NT2/D1 (cell line): ENCODE data around the gene CISD1.

ENCODE experiments used
- DNase-seq: peaks from one replicate; pipeline ENCODE4 v3.0.0-alpha.2; 2011; ENCODE audit warnings: low read depth, low spot score
- H3K27me3 ChIP-seq: 2 replicates; pipeline ENCODE4 v1.6.0; 2011; ENCODE audit warnings: mild to moderate bottlenecking; ENCODE audit not compliant: insufficient read length, insufficient read depth
- H3K36me3 ChIP-seq: 2 replicates; pipeline ENCODE4 v1.6.1; 2011; ENCODE audit warnings: mild to moderate bottlenecking, low read length, mixed read lengths; ENCODE audit not compliant: insufficient read depth, insufficient read length
- H3K4me1 ChIP-seq: 2 replicates; pipeline ENCODE4 v1.5.1; 2011; ENCODE audit not compliant: insufficient read depth, insufficient read length
- H3K4me3 ChIP-seq: 2 replicates; pipeline ENCODE4 v1.5.1; 2011; ENCODE audit warnings: low read depth; ENCODE audit not compliant: insufficient read length
- H3K9ac ChIP-seq: 2 replicates; pipeline ENCODE4 v1.6.0; 2011; ENCODE audit warnings: low read depth; ENCODE audit not compliant: insufficient read length
- H3K9me3 ChIP-seq: 2 replicates; pipeline ENCODE4 v1.5.1; 2011; ENCODE audit warnings: mild to moderate bottlenecking, low read length; ENCODE audit not compliant: insufficient read depth
- SUZ12 ChIP-seq: IDR thresholded peaks from 2 replicates; pipeline ENCODE4 v1.6.1; 2011; ENCODE audit not compliant: insufficient read length, insufficient read depth; ENCODE audit errors: extremely low read depth
- YY1 ChIP-seq: IDR thresholded peaks from 2 replicates; pipeline ENCODE4 v1.6.1; 2011; ENCODE audit not compliant: insufficient read length, insufficient read depth
- ZNF274 ChIP-seq: IDR thresholded peaks from 2 replicates; pipeline ENCODE4 v1.6.1; 2011; ENCODE audit warnings: mild to moderate bottlenecking, low read depth, low read length

The CISD1 gene

GRCh38 chr10:58258977-58259692, 9.8 kb upstream of the CISD1 start:
- Histone ChIP-seq H3K36me3 (no peaks in the 10 kb centered on the region), H3K4me1 (no peaks in the 10 kb centered on the region)
- no peak for TF ChIP-seq SUZ12
- no peak for TF ChIP-seq YY1
- no peak for TF ChIP-seq ZNF274

GRCh38 chr10:58260334-58260733, 8.6 kb upstream of the CISD1 start:
- Histone ChIP-seq H3K4me3 (no peak overlapping the region), H3K4me1 (no peaks in the 10 kb centered on the region), H3K27me3 (no peaks in the 10 kb centered on the region), H3K9ac (no peak overlapping the region), H3K9me3 (peaks cover 31% of the 10 kb centered on the region; the same call in 1 of the 2 replicates), H3K36me3 (no peaks in the 10 kb centered on the region)
- TF ChIP-seq ZNF274, result no peak
- no peak for TF ChIP-seq SUZ12
- no peak for DNase-seq

More at GRCh38 chr10:58258977-58259692, 9.8 kb upstream of the CISD1 start:
- Histone ChIP-seq H3K9me3 (peaks cover 41% of the 10 kb centered on the region; the same call in 1 of the 2 replicates), H3K27me3 (no peaks in the 10 kb centered on the region), H3K9ac (no peak overlapping the region), H3K4me3 (no peak overlapping the region)
- DNase-seq, result no peak

- Histone ChIP-seq H3K4me1 (no peaks in the 10 kb centered on the region), H3K9me3 (peaks cover 7% of the 10 kb centered on the region; the same call in 1 of the 2 replicates), H3K4me3 (no peak overlapping the region), H3K9ac (no peak overlapping the region), H3K36me3 (no peaks in the 10 kb centered on the region), H3K27me3 (no peaks in the 10 kb centered on the region)
- no peak for TF ChIP-seq YY1
- TF ChIP-seq SUZ12, result no peak
- TF ChIP-seq ZNF274, result no peak
- no peak for DNase-seq
These were observed 6.2 kb upstream of the CISD1 start for GRCh38 chr10:58262766-58263165.

- Histone ChIP-seq H3K4me1 (no peaks in the 10 kb centered on the region), H3K27me3 (no peaks in the 10 kb centered on the region), H3K4me3 (no peak overlapping the region), H3K9ac (no peak overlapping the region), H3K36me3 (no peaks in the 10 kb centered on the region), H3K9me3 (no peaks in the 10 kb centered on the region)
- no peak for DNase-seq
- no peak for TF ChIP-seq SUZ12
- no peak for TF ChIP-seq YY1
- TF ChIP-seq ZNF274, result no peak
These were observed 4.2 kb upstream of the CISD1 start for GRCh38 chr10:58264780-58265179.

DNA sequence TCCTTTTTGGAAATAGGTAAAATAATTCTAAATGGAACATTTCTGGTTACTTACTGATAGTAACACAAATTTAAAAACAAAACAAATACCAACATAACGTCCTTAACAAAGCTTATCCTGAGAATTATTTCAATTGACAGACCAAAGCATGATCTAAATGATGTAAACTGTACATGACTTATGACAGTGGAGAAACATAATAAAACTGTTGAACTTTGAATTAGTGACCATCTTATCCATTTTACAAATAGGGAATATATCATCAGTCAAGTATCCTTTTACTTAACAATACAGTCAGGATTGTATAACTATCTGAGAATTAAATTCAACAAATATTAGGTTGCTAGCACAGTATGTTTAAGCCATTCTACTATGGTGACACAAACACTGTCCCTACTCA, 3.7 kb upstream of the CISD1 start:
- Histone ChIP-seq H3K36me3 (no peaks in the 10 kb centered on the region), H3K27me3 (no peaks in the 10 kb centered on the region), H3K9ac (no peak overlapping the region), H3K9me3 (no peaks in the 10 kb centered on the region; the same call in 1 of the 2 replicates), H3K4me1 (no peaks in the 10 kb centered on the region), H3K4me3 (no peak overlapping the region)
- TF ChIP-seq SUZ12, result no peak
- no peak for TF ChIP-seq ZNF274
- no peak for TF ChIP-seq YY1
- no peak for DNase-seq

DNA sequence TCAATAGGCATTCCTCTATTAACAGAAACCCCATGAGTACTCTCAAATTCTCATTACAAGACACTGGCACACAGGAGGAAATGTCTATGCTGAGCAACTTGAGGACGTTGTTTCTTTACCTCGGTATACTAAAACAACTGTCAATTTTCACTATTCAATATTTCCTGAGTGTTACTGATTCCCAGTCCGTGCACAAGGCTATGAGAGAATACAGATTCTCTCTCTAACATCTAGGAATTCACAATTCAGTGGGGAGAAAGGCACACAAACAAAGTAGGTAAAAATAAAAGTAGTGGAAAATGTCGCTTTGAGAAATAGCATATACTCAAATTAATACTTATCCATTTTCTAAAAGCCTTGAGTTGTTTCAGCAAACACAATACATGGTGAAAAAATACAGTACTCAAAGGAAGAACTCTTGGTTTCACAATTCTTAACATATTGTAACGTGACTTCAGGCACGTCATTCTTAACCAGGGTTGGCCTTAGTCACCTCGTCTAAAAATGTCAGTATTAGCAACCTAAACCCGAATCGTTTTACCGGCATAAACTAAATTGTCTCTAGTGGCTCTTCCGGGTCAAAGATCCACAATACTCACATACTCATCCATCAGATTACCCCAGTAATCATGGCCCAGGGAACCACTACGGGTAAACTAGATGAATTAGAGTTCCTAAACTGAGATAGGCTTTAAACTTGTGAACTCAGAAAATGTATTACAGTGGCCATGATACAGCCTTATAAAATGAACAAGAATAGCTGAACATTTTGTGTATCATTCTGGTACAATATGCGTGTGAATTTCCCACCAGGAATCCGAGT, 2.7 kb upstream of the CISD1 start:
- Histone ChIP-seq H3K4me3 (peak overlapping the region; percentile 64), H3K9ac (peak overlapping the region; percentile 76), H3K9me3 (no peaks in the 10 kb centered on the region; the same call in 1 of the 2 replicates), H3K27me3 (no peaks in the 10 kb centered on the region), H3K4me1 (no peaks in the 10 kb centered on the region), H3K36me3 (no peaks in the 10 kb centered on the region)
- DNase-seq, result no peak
- no peak for TF ChIP-seq YY1
- TF ChIP-seq ZNF274, result no peak
- no peak for TF ChIP-seq SUZ12
